ENCODE measurements around the gene MROH9. TPM values are rescaled to one million over a fixed set of nuclear protein-coding genes. Genes with fewer than 3 reads are reported as not detected.

Gene MROH9
- total and polyA plus RNA-seq, 8 donors: not detected

DNA sequence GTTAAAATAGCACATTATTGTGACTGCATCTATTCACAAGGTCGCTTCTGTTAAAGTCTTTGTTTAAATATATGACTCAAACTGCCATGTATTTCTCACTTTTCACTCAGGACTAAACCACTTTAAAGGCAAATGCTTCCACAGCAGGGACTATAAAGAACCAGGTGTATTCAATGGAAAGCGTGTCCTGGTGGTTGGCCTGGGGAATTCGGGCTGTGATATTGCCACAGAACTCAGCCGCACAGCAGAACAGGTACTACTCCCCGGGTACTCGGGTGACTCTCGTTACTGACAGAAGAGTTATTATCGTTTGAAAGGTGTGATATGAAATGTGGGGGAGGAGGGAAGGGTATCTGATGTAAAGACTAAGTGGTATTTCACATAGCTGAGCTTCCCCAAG lies 172.6 kb downstream of the MROH9 start:
- H3K36me3 ChIP-seq: no peaks in the 10 kb centered on the region
- peaks cover 0 to 10% (median 6%) of the 10 kb centered on the region in 4 donors for H3K4me1 ChIP-seq
- H3K27me3 ChIP-seq: no peaks in the 10 kb centered on the region
- DNase-seq: no peak
- intact Hi-C loops (cut with DNase I; ENCODE audit: low total_unique reads): no loop called here
- no peaks in the 10 kb centered on the region for H3K9me3 ChIP-seq
- TF ChIP-seq POLR2A (IDR thresholded peaks at IDR 0.05): no peak
- no peak for TF ChIP-seq POLR2AphosphoS5 (IDR thresholded peaks at IDR 0.05)
- TF ChIP-seq, protein P1, sequence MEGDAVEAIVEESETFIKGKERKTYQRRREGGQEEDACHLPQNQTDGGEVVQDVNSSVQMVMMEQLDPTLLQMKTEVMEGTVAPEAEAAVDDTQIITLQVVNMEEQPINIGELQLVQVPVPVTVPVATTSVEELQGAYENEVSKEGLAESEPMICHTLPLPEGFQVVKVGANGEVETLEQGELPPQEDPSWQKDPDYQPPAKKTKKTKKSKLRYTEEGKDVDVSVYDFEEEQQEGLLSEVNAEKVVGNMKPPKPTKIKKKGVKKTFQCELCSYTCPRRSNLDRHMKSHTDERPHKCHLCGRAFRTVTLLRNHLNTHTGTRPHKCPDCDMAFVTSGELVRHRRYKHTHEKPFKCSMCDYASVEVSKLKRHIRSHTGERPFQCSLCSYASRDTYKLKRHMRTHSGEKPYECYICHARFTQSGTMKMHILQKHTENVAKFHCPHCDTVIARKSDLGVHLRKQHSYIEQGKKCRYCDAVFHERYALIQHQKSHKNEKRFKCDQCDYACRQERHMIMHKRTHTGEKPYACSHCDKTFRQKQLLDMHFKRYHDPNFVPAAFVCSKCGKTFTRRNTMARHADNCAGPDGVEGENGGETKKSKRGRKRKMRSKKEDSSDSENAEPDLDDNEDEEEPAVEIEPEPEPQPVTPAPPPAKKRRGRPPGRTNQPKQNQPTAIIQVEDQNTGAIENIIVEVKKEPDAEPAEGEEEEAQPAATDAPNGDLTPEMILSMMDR (IDR thresholded peaks at IDR 0.05): no peak
- no peak for TF ChIP-seq EP300 (IDR thresholded peaks at IDR 0.05)
- no peak overlapping the region for H3K4me3 ChIP-seq
- H3K27ac ChIP-seq: no peak overlapping the region
- 86 to 92% (median 88%) methylated on average over 8 of the region's 8 CpGs for WGBS, 5 donors

DNA sequence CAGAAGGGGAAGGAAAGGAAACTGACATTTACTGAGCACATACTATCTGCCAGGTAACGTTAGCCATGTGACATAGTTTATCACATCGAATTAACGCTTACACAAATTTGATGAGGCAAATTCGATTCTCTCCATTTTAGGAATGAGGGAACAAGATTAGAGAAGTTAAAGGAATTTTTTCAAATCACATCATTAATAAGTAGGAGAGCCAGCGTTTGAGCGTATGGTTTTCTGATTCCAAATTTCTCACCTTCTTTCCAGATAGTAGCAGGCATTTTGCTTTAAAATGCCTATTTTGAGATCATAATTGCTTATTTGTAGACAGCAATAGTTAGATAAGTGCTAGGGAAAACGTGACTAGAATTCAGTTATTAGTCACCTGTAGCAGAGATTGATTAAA lies 174.6 kb downstream of the MROH9 start:
- 84 to 90% (median 89%) methylated on average over 7 of the region's 7 CpGs for WGBS, 5 donors
- H3K4me3 ChIP-seq: no peak overlapping the region
- intact Hi-C loops (cut with DNase I; ENCODE audit: low total_unique reads): no loop called here
- H3K27ac ChIP-seq: peak overlapping the region in 3 of 5 donors; percentile 16 to 63 (median 54)
- peaks cover 0 to 10% (median 6%) of the 10 kb centered on the region in 4 donors for H3K4me1 ChIP-seq
- H3K36me3 ChIP-seq: no peaks in the 10 kb centered on the region
- DNase-seq: no peak
- no peaks in the 10 kb centered on the region for H3K27me3 ChIP-seq
- TF ChIP-seq POLR2AphosphoS5 (IDR thresholded peaks at IDR 0.05) (no peak), EP300 (IDR thresholded peaks at IDR 0.05) (no peak), POLR2A (IDR thresholded peaks at IDR 0.05) (no peak)
- TF ChIP-seq, protein P1 (IDR thresholded peaks at IDR 0.05): no peak
- H3K9me3 ChIP-seq: no peaks in the 10 kb centered on the region

DNA sequence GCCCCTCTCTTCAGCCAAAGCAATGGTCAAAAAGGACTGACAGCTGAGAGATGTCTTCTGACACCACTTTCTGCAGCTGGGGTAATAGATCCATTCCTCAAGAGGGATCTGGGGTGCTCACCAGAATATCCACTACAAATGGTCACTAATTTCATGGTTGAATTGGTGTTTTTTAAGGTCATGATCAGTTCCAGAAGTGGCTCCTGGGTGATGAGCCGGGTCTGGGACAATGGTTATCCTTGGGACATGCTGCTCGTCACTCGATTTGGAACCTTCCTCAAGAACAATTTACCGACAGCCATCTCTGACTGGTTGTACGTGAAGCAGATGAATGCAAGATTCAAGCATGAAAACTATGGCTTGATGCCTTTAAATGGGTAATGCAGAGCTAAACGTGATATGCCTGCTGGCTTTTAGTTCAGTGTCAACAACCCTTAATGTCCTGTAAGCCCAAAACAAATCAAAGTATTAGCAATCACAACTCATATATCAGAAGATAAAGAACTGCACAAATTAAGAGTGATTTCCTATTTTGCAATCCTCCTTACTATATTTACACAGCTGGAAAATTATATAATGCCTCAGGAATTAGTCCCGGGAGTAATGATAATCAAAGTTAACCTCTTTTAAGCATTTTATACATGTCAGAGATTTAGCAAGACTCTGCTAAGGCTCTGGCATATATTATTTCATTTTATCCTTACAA lies 175.4 kb downstream of the MROH9 start:
- peak overlapping the region in 4 of 5 donors; percentile 16 to 63 (median 40) for H3K27ac ChIP-seq
- 30 to 49% (median 40%) methylated on average over 7 of the region's 7 CpGs for WGBS, 5 donors
- intact Hi-C loops (cut with DNase I; ENCODE audit: low total_unique reads): no loop called here
- H3K36me3 ChIP-seq: no peaks in the 10 kb centered on the region
- TF ChIP-seq POLR2AphosphoS5 (IDR thresholded peaks at IDR 0.05): no peak
- TF ChIP-seq, protein P1 (IDR thresholded peaks at IDR 0.05): no peak
- no peak for TF ChIP-seq POLR2A (IDR thresholded peaks at IDR 0.05)
- no peak for TF ChIP-seq EP300 (IDR thresholded peaks at IDR 0.05)
- no peaks in the 10 kb centered on the region for H3K9me3 ChIP-seq
- peak in 1 of 2 donors; percentile 52 for DNase-seq
- no peak overlapping the region for H3K4me3 ChIP-seq
- H3K4me1 ChIP-seq: peaks cover 0 to 10% (median 6%) of the 10 kb centered on the region in 4 donors
- H3K27me3 ChIP-seq: no peaks in the 10 kb centered on the region

DNA sequence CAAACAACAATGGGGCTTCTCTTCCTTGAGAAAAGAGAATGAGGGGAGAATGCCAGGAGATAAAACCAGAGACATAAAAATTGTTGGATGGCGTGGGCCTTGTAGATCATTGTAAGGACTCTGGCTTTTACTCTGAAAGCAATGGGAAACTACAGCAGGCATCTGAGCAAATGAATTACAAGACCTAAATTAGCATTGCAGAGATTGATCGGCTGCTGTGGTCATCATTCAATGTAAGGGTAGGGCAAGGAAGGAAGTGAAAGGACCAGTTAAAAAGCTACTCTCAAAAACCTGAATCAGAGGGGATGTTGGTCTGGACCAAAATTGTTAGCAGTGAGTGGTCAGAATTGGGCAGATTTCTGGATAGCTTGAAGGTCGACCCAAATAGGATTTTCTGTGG lies 176.8 kb downstream of the MROH9 start:
- TF ChIP-seq, protein P1 (IDR thresholded peaks at IDR 0.05): no peak
- TF ChIP-seq POLR2A (IDR thresholded peaks at IDR 0.05) (no peak), POLR2AphosphoS5 (IDR thresholded peaks at IDR 0.05) (no peak), EP300 (IDR thresholded peaks at IDR 0.05) (no peak)
- DNase-seq: no peak
- no peaks in the 10 kb centered on the region for H3K9me3 ChIP-seq
- no peaks in the 10 kb centered on the region for H3K27me3 ChIP-seq
- H3K4me3 ChIP-seq: no peak overlapping the region
- WGBS, 5 donors: 82 to 94% (median 89%) methylated on average over 3 of the region's 3 CpGs
- peak overlapping the region in 4 of 5 donors; percentile 16 to 63 (median 36) for H3K27ac ChIP-seq
- peaks cover 0 to 10% (median 6%) of the 10 kb centered on the region in 4 donors for H3K4me1 ChIP-seq
- H3K36me3 ChIP-seq: no peaks in the 10 kb centered on the region
- intact Hi-C loops (cut with DNase I; ENCODE audit: low total_unique reads): no loop called here

All from stomach (tissue), 9 donors.